ENCODE measurements around the gene FPGS.

GRCh38 chr9:127835991-127836516 lies 33.4 kb downstream of the FPGS start:
- no peak for TF ChIP-seq CTCF (IDR thresholded peaks at IDR 0.05)
- TF ChIP-seq POLR2A (IDR thresholded peaks at IDR 0.05; ENCODE audit: low read depth), result no peak
- no peak for TF ChIP-seq POLR2AphosphoS5 (IDR thresholded peaks at IDR 0.05)
- TF ChIP-seq EP300 (IDR thresholded peaks at IDR 0.05), result no peak
